HepG2 (cell line): Measurements from ENCODE around the gene TERC.
"Not testable (repeated sequence)": the region's sequence is repeated elsewhere in the genome, so short reads cannot be mapped to it uniquely, and the experiment has no call there.

ENCODE experiments used
- CHD4 ChIP-seq: fragments of 200-600 bp; sonication (generic); IDR thresholded peaks from 2 replicates; pipeline ENCODE4 v1.7.0; 2017; ENCODE audit warnings: mild to moderate bottlenecking, low read length, borderline replicate concordance
- EHMT2 ChIP-seq: fragments of 200-600 bp; sonication (generic); IDR thresholded peaks from 2 replicates; pipeline ENCODE4 v1.7.0; 2017; ENCODE audit warnings: antibody characterized with exemption, low read depth, low read length, borderline replicate concordance
- ZNF274 ChIP-seq: sonication (generic); formaldehyde crosslinking; IDR thresholded peaks from 2 replicates; pipeline ENCODE4 v1.5.1; 2020; ENCODE audit warnings: mild to moderate bottlenecking, missing genetic modification reagents
- TF ChIP-seq, protein P1 (sequence below): sonication (generic); formaldehyde crosslinking; IDR thresholded peaks from 2 replicates; pipeline ENCODE4 v1.4.0; 2020; ENCODE audit warnings: mild to moderate bottlenecking, missing genetic modification reagents

DNA sequence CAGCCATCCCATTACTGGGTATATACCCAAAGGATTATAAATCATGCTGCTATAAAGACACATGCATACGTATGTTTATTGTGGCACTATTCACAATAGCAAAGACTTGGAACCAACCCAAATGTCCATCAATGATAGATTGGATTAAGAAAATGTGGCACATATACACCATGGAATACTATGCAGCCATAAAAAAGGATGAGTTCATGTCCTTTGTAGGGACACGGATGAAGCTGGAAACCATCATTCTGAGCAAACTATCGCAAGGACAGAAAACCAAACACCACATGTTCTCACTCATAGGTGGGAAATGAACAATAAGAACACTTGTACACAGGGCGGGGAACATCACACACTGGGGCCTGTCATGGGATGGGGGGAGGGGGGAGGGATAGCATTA lies 46.4 kb downstream of the TERC start:
- TF ChIP-seq, protein P1, sequence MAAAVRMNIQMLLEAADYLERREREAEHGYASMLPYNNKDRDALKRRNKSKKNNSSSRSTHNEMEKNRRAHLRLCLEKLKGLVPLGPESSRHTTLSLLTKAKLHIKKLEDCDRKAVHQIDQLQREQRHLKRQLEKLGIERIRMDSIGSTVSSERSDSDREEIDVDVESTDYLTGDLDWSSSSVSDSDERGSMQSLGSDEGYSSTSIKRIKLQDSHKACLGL (CRISPR knock-in tag): not testable (repeated sequence)
- not testable (repeated sequence) for TF ChIP-seq EHMT2; ZNF274 (CRISPR knock-in tag); CHD4
